GM12878 (cell line): ENCODE results near the gene ACP3. TPM values are rescaled to one million over a fixed set of nuclear protein-coding genes. Genes with fewer than 3 reads are reported as not detected.

Source experiments
- ATAC-seq: fragments of 200-7000 bp; cut with Tn5 transposase; 3 replicates; pipeline ENCODE4 v1.9.1; 2020; ENCODE audit warnings: mild to moderate bottlenecking, moderate library complexity
- BruUV-seq: library from RNA; stranded (reverse); fragments of 400-500 nt; replicated peaks from 2 replicates; lab custom pipeline; 2021; lab: Mats Ljungman, UMichigan
- CTCF ChIA-PET: fragments of 300-600 bp; sonication (Branson Sonifier 250); formaldehyde crosslinking; extraction: SDS; loops from one replicate; lab custom pipeline; 2021; ENCODE audit warnings: inconsistent platforms; lab: Yijun Ruan, JAX
- POLR2A ChIA-PET: fragments of 350-600 bp; formaldehyde crosslinking; extraction: SDS; loops from one replicate; lab custom pipeline; 2021; ENCODE audit warnings: inconsistent platforms; lab: Charles Lee
- RAD21 ChIA-PET: fragments of 300-600 bp; sonication (Branson Sonifier 250); formaldehyde crosslinking; loops from one replicate; lab custom pipeline; 2023; ENCODE audit warnings: antibody characterized with exemption; ENCODE audit not compliant: unreplicated experiment; lab: Charles Lee
- SMC1A ChIA-PET: fragments of 300-600 bp; sonication (Branson Sonifier 250); formaldehyde crosslinking; loops from one replicate; lab custom pipeline; 2023; ENCODE audit not compliant: unreplicated experiment, uncharacterized antibody; lab: Charles Lee
- DNase-seq: peaks from one replicate; pipeline ENCODE4 v3.0.0-alpha.2; 2011; ENCODE audit warnings: low read depth, low spot score
- FAIRE-seq: peaks from 3 replicates; lab custom pipeline; 2011; peaks lifted over from hg19 to GRCh38; lab: Jason Lieb, UNC
- H2AFZ ChIP-seq: 2 replicates; pipeline ENCODE4 v1.6.0; 2011; ENCODE audit warnings: low read depth, low read length, control low read depth; ENCODE audit not compliant: control insufficient read depth
- H3K27ac ChIP-seq: 2 replicates; pipeline ENCODE4 v1.5.1; 2011; ENCODE audit warnings: control low read depth; ENCODE audit not compliant: control insufficient read depth, insufficient read depth
- H3K27me3 ChIP-seq, 2 experiments: replicated peaks in 1 of 2; 2 replicates each; pipeline versions ENCODE4 v1.6.0 to v1.6.1; 2011; ENCODE audit warnings: low read length in 1 of 2; ENCODE audit not compliant: control insufficient read depth in 2 of 2, insufficient read depth in 2 of 2
- H3K36me3 ChIP-seq, 2 experiments: 2 replicates each; pipeline ENCODE4 v1.5.1; 2011; ENCODE audit warnings: low read length in 1 of 2; ENCODE audit not compliant: control insufficient read depth in 2 of 2, insufficient read depth in 2 of 2
- H3K4me1 ChIP-seq: 2 replicates; pipeline ENCODE4 v1.6.1; 2011; ENCODE audit warnings: mild to moderate bottlenecking, low read length, moderate library complexity, mixed read lengths; ENCODE audit not compliant: control insufficient read depth, insufficient read depth
- H3K4me2 ChIP-seq: 2 replicates; pipeline ENCODE4 v1.6.0; 2011; ENCODE audit warnings: control low read depth; ENCODE audit not compliant: control insufficient read depth, insufficient read depth
- H3K4me3 ChIP-seq: fragments of 200-600 bp; sonication (generic); 2 replicates; pipeline ENCODE4 v1.5.1; 2016
- H3K79me2 ChIP-seq: 2 replicates; pipeline ENCODE4 v1.6.0; 2011; ENCODE audit warnings: low read length; ENCODE audit not compliant: control insufficient read depth, insufficient read depth
- H3K9ac ChIP-seq: 2 replicates; pipeline ENCODE4 v1.8.0; 2011; ENCODE audit warnings: low read length, control low read depth, mixed read lengths; ENCODE audit not compliant: control insufficient read depth, insufficient read depth
- H3K9me3 ChIP-seq: replicated peaks from 3 replicates; pipeline ENCODE4 v1.5.1; 2011; ENCODE audit warnings: mild to moderate bottlenecking, low read length; ENCODE audit not compliant: control insufficient read depth, insufficient read depth
- H4K20me1 ChIP-seq: 2 replicates; pipeline ENCODE4 v1.6.0; 2011; ENCODE audit not compliant: control insufficient read depth, insufficient read depth
- BMI1 ChIP-seq: fragments of 450-650 bp; IDR thresholded peaks from 2 replicates; pipeline ENCODE4 v1.6.1; 2016; ENCODE audit warnings: mild to moderate bottlenecking, moderate library complexity, borderline replicate concordance
- CBFB ChIP-seq: IDR thresholded peaks from 2 replicates; pipeline ENCODE4 v1.6.1; 2016; ENCODE audit warnings: antibody characterized with exemption, low read depth
- DPF2 ChIP-seq: fragments of 450-650 bp; IDR thresholded peaks from 2 replicates; pipeline ENCODE4 v1.6.1; 2017; ENCODE audit warnings: mild to moderate bottlenecking
- E2F8 ChIP-seq: fragments of 450-650 bp; IDR thresholded peaks from 2 replicates; pipeline ENCODE4 v1.6.1; 2018; ENCODE audit warnings: mild to moderate bottlenecking, low read depth, moderate library complexity; ENCODE audit not compliant: partially characterized antibody
- GATAD2B ChIP-seq: fragments of 450-650 bp; conservative IDR thresholded peaks from 2 replicates; pipeline ENCODE4 v1.6.1; 2017; ENCODE audit warnings: low read depth, mild to moderate bottlenecking, moderate library complexity
- IKZF2 ChIP-seq, 2 experiments: fragments of 450-650 bp; IDR thresholded peaks; 2 replicates each; pipeline ENCODE4 v1.6.1; 2017; ENCODE audit warnings: mild to moderate bottlenecking in 2 of 2, moderate library complexity in 2 of 2
- KAT2A ChIP-seq: conservative IDR thresholded peaks from 2 replicates; pipeline ENCODE4 v1.6.1; 2011; ENCODE audit warnings: low read depth, low read length; ENCODE audit not compliant: control insufficient read depth
- NRF1 ChIP-seq: conservative IDR thresholded peaks from 2 replicates; pipeline ENCODE4 v1.6.1; 2011; ENCODE audit warnings: mild to moderate bottlenecking, low read depth, low read length, improper control_type of control experiment
- RUNX3 ChIP-seq: IDR thresholded peaks from 2 replicates; pipeline ENCODE4 v1.6.1; 2012; ENCODE audit warnings: low read length, inconsistent platforms
- SRF ChIP-seq, 2 experiments: IDR thresholded peaks; 2 replicates each; pipeline ENCODE4 v1.6.1; 2011; ENCODE audit warnings: low read depth in 2 of 2, low read length in 2 of 2, mild to moderate bottlenecking in 1 of 2, moderate library complexity in 1 of 2
- STAT3 ChIP-seq: IDR thresholded peaks from 2 replicates; pipeline ENCODE4 v1.6.1; 2011; ENCODE audit warnings: low read depth, low read length, improper control_type of control experiment
- ZNF217 ChIP-seq: fragments of 450-650 bp; IDR thresholded peaks from 2 replicates; pipeline ENCODE4 v1.6.1; 2017; ENCODE audit warnings: antibody characterized with exemption, mild to moderate bottlenecking
- ZNF384 ChIP-seq: IDR thresholded peaks from 2 replicates; pipeline ENCODE4 v1.6.1; 2012; ENCODE audit warnings: low read depth, mild to moderate bottlenecking, low read length, improper control_type of control experiment, borderline replicate concordance
- ZNF622 ChIP-seq: fragments of 450-650 bp; IDR thresholded peaks from 2 replicates; pipeline ENCODE4 v1.6.1; 2017; ENCODE audit warnings: mild to moderate bottlenecking, inconsistent platforms
- WGBS: methylation state at CpG from one replicate; pipeline ENCODE4 v1.1.6; 2016; ENCODE audit warnings: low lambda C conversion rate; ENCODE audit not compliant: insufficient replicate concordance, insufficient coverage; ENCODE audit errors: missing lambda C conversion rate; 5-methylcytosine and 5-hydroxymethylcytosine counted together
- in situ Hi-C: fragments of 300-500 bp; cut with MboI; formaldehyde crosslinking; loops from 9 replicates; pipeline ENCODE4 v1.14.3; 2018; ENCODE audit warnings: mixed read lengths
- intact Hi-C: fragments of 100-400 bp; cut with micrococcal nuclease; formaldehyde crosslinking; loops from one replicate; pipeline ENCODE4 v1.14.2; 2022; ENCODE audit not compliant: unreplicated experiment
- polyA plus RNA-seq, 11 experiments: library from polyadenylated mRNA; depleted of rRNA in 4 of 11; unstranded in 6 of 11; stranded (reverse) in 5 of 11; fragments of >200 nt; fragmentation: Nextera tagmentation in 4 of 11; fragmentation: Illumina TruSeq in 1 of 11; extraction: Ambion mirVana in 4 of 11; extraction: Trizol in 1 of 11; gene quantifications; 1 replicate in 1 of 11; 2 replicates in 10 of 11; pipeline versions ENCODE4 v1.2.1 to v1.2.3, GENCODE V29; 2011 to 2016; ENCODE audit warnings: inconsistent platforms in 2 of 11, missing spikeins in 2 of 11, low read depth in 1 of 11
- total RNA-seq, 4 experiments: library from RNA; depleted of rRNA in 3 of 4; stranded (reverse); fragments of >200 nt in 3 of 4; fragmentation: Illumina TruSeq in 1 of 4; extraction: Trizol in 1 of 4; gene quantifications; 2 replicates each; pipeline versions ENCODE4 v1.2.1 to v1.2.3, GENCODE V29; 2013 to 2021

ACP3 gene
- total and polyA plus RNA-seq, 10 of the 15 experiments (the other 5 are each of a cell fraction or from before 2014, with no cell fraction given) = 0.05 to 0.41 TPM; not detected in 8

GRCh38 chr3:132311841-132312240 is 5.4 kb upstream of the ACP3 start (continued):
- TF ChIP-seq E2F8 (no peak), CBFB (no peak)

DNA sequence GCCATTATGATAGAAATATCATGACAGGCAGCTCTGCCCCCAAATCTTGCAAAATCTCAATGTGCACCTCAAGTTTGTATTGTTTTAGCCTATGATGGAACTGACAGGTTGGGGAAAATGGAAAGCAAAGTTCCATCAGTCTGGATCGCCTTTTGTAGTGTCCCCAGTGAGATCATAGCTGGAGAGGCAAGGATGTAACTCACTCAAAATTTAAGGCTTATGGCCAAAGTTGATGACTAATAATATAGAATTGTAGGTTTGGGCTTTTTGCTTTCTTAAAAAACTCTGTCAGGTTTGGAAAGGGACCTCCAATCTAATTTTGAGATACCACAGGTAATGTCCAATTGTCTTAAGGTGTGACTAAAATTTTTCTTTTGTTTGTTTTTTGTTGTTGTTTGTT is 1.4 kb upstream of the ACP3 start:
- POLR2A ChIA-PET = no interaction called here
- H3K36me3 ChIP-seq = no peaks in the 10 kb centered on the region
- SMC1A ChIA-PET = no interaction called here
- H4K20me1 ChIP-seq = no peaks in the 10 kb centered on the region
- no peak overlapping the region for H3K9ac ChIP-seq
- CTCF ChIA-PET = no interaction called here
- TF ChIP-seq ZNF217 = no peak
- TF ChIP-seq ZNF384 = no peak
- no peak for TF ChIP-seq BMI1
- no peak for TF ChIP-seq SRF (IDR thresholded peaks at IDR 0.05; ENCODE audit: low read depth in 2 of 2, low read length in 2 of 2)
- no peak for TF ChIP-seq STAT3
- no peak for TF ChIP-seq ZNF622
- no peak for TF ChIP-seq DPF2
- TF ChIP-seq IKZF2 (IDR thresholded peaks at IDR 0.05) = no peak
- no peak for TF ChIP-seq NRF1
- no peak for TF ChIP-seq KAT2A
- TF ChIP-seq GATAD2B = no peak
- TF ChIP-seq RUNX3 = no peak
- RAD21 ChIA-PET = no interaction called here
- no TSS peak for BruUV-seq
- ATAC-seq (no peak), DNase-seq (no peak), FAIRE-seq (no peak)
- H3K4me2 ChIP-seq = no peak overlapping the region
- H2AFZ ChIP-seq = no peak overlapping the region
- H3K27ac ChIP-seq = no peak overlapping the region
- intact Hi-C loops = no loop called here
- H3K27me3 ChIP-seq = peaks cover 0 to 3% of the 10 kb centered on the region in 2 experiments; a peak in 1 of 4 replicates
- WGBS = 38% methylated on average over 1 of the region's 1 CpG
- in situ Hi-C loops = no loop called here
- no peaks in the 10 kb centered on the region for H3K79me2 ChIP-seq
- H3K4me1 ChIP-seq = no peaks in the 10 kb centered on the region
- no peaks in the 10 kb centered on the region for H3K9me3 ChIP-seq
- no peak overlapping the region for H3K4me3 ChIP-seq
